GM12872 (cell line): Measurements from ENCODE around the gene IL20.

Source experiments
- CTCF ChIP-seq: IDR thresholded peaks from 3 replicates; pipeline ENCODE4 v1.5.1; 2011; ENCODE audit warnings: low read depth, mild to moderate bottlenecking, low read length, moderate library complexity; ENCODE audit not compliant: insufficient read depth

The IL20 gene

GRCh38 chr1:206898915-206899431 is 33.5 kb downstream of the IL20 start:
- TF ChIP-seq CTCF: no peak

GRCh38 chr1:206899717-206900116 is 34.3 kb downstream of the IL20 start:
- TF ChIP-seq CTCF: no peak

DNA sequence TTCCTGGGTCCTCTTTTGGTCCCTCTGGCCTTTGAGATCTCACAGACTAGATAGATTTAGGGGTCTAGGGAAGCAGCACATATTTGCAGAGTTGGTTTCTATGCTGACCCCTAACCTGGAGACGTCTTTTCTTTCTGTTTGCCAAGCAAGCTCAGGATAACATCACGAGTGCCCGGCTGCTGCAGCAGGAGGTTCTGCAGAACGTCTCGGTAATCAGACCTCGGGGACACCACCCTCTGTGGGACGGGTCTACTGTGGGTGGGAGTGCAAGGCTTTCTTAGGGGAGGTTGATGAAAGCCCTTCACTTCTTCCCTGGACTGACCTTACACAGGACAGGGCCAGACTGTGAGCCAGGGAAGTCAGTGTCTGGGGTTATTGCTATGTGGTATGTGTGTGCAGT is 34.7 kb downstream of the IL20 start:
- no peak for TF ChIP-seq CTCF

DNA sequence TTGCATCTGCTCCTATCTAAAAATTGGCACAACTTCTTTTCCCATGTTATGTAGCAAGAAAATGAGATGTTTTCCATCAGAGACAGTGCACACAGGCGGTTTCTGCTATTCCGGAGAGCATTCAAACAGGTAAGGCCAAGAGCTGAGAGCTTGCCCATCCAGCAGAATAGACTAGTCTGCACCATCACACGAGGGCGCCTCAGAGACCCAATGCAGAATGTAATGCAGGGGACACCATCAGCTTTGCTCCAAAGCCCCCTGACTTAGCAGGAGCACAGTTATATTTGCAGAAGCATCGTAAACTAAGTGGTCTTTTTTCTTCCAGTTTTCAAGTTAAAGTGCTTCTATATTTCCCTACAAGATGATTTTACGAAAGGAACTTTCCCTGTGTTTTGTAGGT is 36.5 kb downstream of the IL20 start:
- TF ChIP-seq CTCF: no peak

GRCh38 chr1:206902702-206903101 is 37.3 kb downstream of the IL20 start:
- no peak for TF ChIP-seq CTCF

DNA sequence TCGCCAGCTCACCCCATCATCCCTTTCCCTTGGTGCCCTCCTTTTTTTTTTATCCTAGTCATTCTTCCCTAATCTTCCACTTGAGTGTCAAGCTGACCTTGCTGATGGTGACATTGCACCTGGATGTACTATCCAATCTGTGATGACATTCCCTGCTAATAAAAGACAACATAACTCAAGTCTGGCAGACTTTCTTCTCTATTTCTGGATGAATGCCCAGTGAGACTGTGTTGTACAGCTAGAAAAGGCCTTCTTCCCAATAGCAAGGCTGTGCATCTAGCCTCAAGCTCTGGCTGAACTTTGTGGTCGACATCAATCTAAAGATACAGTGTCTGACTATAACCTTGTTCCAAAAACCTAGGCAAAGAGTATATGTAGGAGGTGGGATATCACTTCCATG is 38.3 kb downstream of the IL20 start:
- no peak for TF ChIP-seq CTCF

DNA sequence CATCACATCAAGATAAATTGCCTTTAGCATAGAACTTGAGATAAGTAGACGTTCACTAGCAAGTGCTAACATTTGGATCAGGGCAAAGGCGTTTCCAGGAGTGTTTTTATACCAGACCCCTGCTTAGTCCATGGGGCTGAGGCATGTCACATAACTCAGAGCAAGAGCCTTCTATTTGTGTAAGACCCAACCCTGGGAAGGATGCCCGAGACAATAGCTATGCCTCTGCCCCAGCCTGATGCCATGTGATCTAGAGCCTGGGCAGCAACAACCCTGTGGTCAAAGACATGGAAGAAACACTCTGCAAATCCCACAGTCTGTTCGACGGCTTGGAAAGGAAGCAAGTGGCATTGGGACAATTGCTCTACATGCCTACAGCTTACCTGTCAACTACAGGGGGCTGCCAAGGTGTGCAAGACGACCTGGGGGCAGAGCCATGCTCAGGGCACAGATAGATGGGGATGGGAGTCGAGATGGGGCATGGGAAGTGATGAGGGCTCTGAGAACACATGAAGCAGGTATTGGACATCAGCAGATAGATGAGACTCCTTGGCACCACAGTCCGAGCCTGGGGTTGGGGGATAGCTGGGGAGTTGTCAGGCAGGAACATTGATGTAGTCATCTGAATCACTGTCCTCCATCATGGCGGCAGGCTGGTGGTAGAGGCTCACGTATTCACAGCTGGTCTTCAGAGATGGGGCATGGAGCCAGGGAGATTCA is 39.2 kb downstream of the IL20 start:
- TF ChIP-seq CTCF: no peak
